ENCODE measurements around the gene PHC2. TPM values are rescaled to one million over a fixed set of nuclear protein-coding genes. Genes with fewer than 3 reads are reported as not detected.
"Not testable (repeated sequence)": the region's sequence is repeated elsewhere in the genome, so short reads cannot be mapped to it uniquely, and the experiment has no call there.

The PHC2 gene
- total RNA-seq, 1 experiment from 2014 or later: 46.3 TPM

- no peak for DNase-seq (ENCODE audit: extremely low read depth, low read depth)
Measured at GRCh38 chr1:33319949-33320618, 110.8 kb downstream of the PHC2 start.

GRCh38 chr1:33319186-33319948 is 111.5 kb downstream of the PHC2 start:
- no peak for DNase-seq (ENCODE audit: extremely low read depth, low read depth)

GRCh38 chr1:33317946-33318345 is 112.9 kb downstream of the PHC2 start:
- DNase-seq (ENCODE audit: extremely low read depth, low read depth): no peak

GRCh38 chr1:33317354-33317753 is 113.5 kb downstream of the PHC2 start:
- no peak for DNase-seq (ENCODE audit: extremely low read depth, low read depth)

GRCh38 chr1:33316601-33317000 is 114.3 kb downstream of the PHC2 start:
- no peak for DNase-seq (ENCODE audit: extremely low read depth, low read depth)

GRCh38 chr1:33314416-33314815 is 116.5 kb downstream of the PHC2 start:
- no peak for DNase-seq (ENCODE audit: extremely low read depth, low read depth)

GRCh38 chr1:33312413-33312749 is 118.5 kb downstream of the PHC2 start:
- DNase-seq (ENCODE audit: extremely low read depth, low read depth): no peak

GRCh38 chr1:33311706-33312412 is 119.0 kb downstream of the PHC2 start:
- DNase-seq (ENCODE audit: extremely low read depth, low read depth): no peak

GRCh38 chr1:33310702-33311101 is 120.2 kb downstream of the PHC2 start:
- no peak for DNase-seq (ENCODE audit: extremely low read depth, low read depth)

- not testable (repeated sequence) for DNase-seq (ENCODE audit: extremely low read depth, low read depth)
Measured at GRCh38 chr1:33309351-33309750, 121.5 kb downstream of the PHC2 start.

GRCh38 chr1:33307494-33307864 is 123.4 kb downstream of the PHC2 start:
- no peak for DNase-seq (ENCODE audit: extremely low read depth, low read depth)

- DNase-seq (ENCODE audit: extremely low read depth, low read depth): no peak
Measured at GRCh38 chr1:33306653-33307493, 124.0 kb downstream of the PHC2 start.

- no peak for DNase-seq (ENCODE audit: extremely low read depth, low read depth)
Measured at GRCh38 chr1:33305816-33306652, 124.9 kb downstream of the PHC2 start.

- no peak for DNase-seq (ENCODE audit: extremely low read depth, low read depth)
Measured at GRCh38 chr1:33305016-33305415, 125.9 kb downstream of the PHC2 start.

- no peak for DNase-seq (ENCODE audit: extremely low read depth, low read depth)
Measured at GRCh38 chr1:33302325-33302724, 128.6 kb downstream of the PHC2 start.

GRCh38 chr1:33301273-33301984 is 129.5 kb downstream of the PHC2 start:
- DNase-seq (ENCODE audit: extremely low read depth, low read depth): no peak

- no peak for DNase-seq (ENCODE audit: extremely low read depth, low read depth)
Measured at GRCh38 chr1:33300673-33301072, 130.2 kb downstream of the PHC2 start.

- DNase-seq (ENCODE audit: extremely low read depth, low read depth): no peak
Measured at GRCh38 chr1:33299461-33300155, 131.3 kb downstream of the PHC2 start.

Data from NCI-H460 (cell line).